Kidney (tissue), 14 donors: ENCODE measurements around the gene ARSG. TPM values are rescaled to one million over a fixed set of nuclear protein-coding genes. Genes with fewer than 3 reads are reported as not detected.

Experiments
- DNase-seq, 5 donors: peaks; one replicate each; pipeline ENCODE4 v3.0.0-alpha.2; 2013 to 2020
- FAIRE-seq: peaks from 2 replicates; lab custom pipeline; 2012; peaks lifted over from hg19 to GRCh38; lab: Jason Lieb, UNC
- H3K27ac ChIP-seq, 2 donors: one replicate each; pipeline ENCODE4 v1.7.0; 2013; ENCODE audit warnings: low read depth in 2 of 2, low read length in 2 of 2, inconsistent platforms in 1 of 2
- H3K27me3 ChIP-seq: one replicate; pipeline ENCODE4 v1.7.1; 2013; ENCODE audit warnings: low read length, inconsistent platforms; ENCODE audit not compliant: control insufficient read depth, insufficient read depth
- H3K36me3 ChIP-seq, 3 donors: one replicate each; pipeline versions ENCODE4 v1.7.0 to v1.7.1; 2013; ENCODE audit warnings: low read length in 3 of 3, control low read depth in 1 of 3, inconsistent platforms in 1 of 3; ENCODE audit not compliant: insufficient read depth in 3 of 3, control insufficient read depth in 2 of 3
- H3K4me1 ChIP-seq, 3 donors: one replicate each; pipeline versions ENCODE4 v1.7.0 to v1.7.1; 2013; ENCODE audit warnings: low read length in 3 of 3, inconsistent platforms in 1 of 3, low read depth in 1 of 3; ENCODE audit not compliant: control insufficient read depth in 2 of 3, insufficient read depth in 2 of 3
- H3K4me3 ChIP-seq, 3 donors: one replicate each; pipeline versions ENCODE4 v1.7.0 to v1.8.1; 2013; ENCODE audit warnings: low read length in 3 of 3, control low read depth in 1 of 3, inconsistent platforms in 1 of 3
- H3K9ac ChIP-seq, 3 donors: one replicate each; pipeline versions ENCODE4 v1.7.0 to v1.7.1; 2013; ENCODE audit warnings: low read length in 3 of 3, control low read depth in 1 of 3, inconsistent platforms in 1 of 3
- H3K9me3 ChIP-seq, 3 donors: one replicate each; pipeline versions ENCODE4 v1.7.0 to v1.7.1; 2013; ENCODE audit warnings: low read length in 3 of 3, control low read depth in 1 of 3, inconsistent platforms in 1 of 3; ENCODE audit not compliant: control insufficient read depth in 2 of 3, insufficient read depth in 1 of 3
- intact Hi-C: fragments of 100-400 bp; cut with DNase I; formaldehyde crosslinking; loops from one replicate; pipeline ENCODE4 v1.11.1; 2022
- polyA plus RNA-seq: library from polyadenylated mRNA; stranded (reverse); fragments of 350-450 nt; fragmentation: Illumina TruSeq; extraction: RNeasy Lipid Tissue Mini Kit (QIAGEN cat#74804); gene quantifications from one replicate; pipeline ENCODE4 v1.2.3, GENCODE V29; 2014; ENCODE audit warnings: low read depth, low replicate concordance; ENCODE audit not compliant: insufficient read depth
- total RNA-seq: library from RNA; stranded (reverse); fragmentation: NEBNext Ultra II Directional; extraction: Animal tissue kit (Norgen Biotek cat#: 25700); gene quantifications from one replicate; pipeline ENCODE4 v1.2.1, GENCODE V29; 2021
- TF ChIP-seq, protein P1 (sequence below): IDR thresholded peaks from 3 replicates; pipeline ENCODE4 v1.5.1; 2012; ENCODE audit warnings: mild to moderate bottlenecking, moderate library complexity, borderline replicate concordance; ENCODE audit not compliant: insufficient read depth; ENCODE audit errors: extremely low read depth
- donor health status: control.
- donor health status: control.
- donor health status: control.
- donor health status: control.
- donor health status: control.
- donor health status: DM: yes; HTN: yes; CAD: no.
- donor health status: Normal renal cell carcinoma (clear cell type).

The ARSG gene
- total and polyA plus RNA-seq, 2 donors from 2014 or later: 5.0 to 12.6 TPM

DNA sequence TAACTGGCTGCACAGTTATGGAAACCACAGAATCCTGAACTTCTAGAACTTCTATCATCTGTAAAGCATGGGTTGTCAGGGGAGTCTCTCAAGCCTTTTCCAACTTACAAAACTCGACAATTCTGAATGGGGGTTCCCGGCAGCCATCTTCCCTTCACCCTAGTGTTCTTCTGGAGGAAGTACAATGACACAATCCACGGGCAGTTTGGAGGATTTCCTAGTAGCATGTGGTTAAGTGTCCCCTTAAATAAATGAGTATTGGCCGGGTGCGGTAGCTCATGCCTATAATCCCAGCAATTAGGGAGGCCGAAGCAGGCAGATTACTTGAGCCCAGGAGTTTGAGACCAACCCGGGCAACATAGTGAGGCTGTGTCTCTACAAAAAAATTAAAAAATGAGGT is 2.5 kb upstream of the ARSG start:
- H3K9ac ChIP-seq: no peak overlapping the region
- TF ChIP-seq, protein P1, sequence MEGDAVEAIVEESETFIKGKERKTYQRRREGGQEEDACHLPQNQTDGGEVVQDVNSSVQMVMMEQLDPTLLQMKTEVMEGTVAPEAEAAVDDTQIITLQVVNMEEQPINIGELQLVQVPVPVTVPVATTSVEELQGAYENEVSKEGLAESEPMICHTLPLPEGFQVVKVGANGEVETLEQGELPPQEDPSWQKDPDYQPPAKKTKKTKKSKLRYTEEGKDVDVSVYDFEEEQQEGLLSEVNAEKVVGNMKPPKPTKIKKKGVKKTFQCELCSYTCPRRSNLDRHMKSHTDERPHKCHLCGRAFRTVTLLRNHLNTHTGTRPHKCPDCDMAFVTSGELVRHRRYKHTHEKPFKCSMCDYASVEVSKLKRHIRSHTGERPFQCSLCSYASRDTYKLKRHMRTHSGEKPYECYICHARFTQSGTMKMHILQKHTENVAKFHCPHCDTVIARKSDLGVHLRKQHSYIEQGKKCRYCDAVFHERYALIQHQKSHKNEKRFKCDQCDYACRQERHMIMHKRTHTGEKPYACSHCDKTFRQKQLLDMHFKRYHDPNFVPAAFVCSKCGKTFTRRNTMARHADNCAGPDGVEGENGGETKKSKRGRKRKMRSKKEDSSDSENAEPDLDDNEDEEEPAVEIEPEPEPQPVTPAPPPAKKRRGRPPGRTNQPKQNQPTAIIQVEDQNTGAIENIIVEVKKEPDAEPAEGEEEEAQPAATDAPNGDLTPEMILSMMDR: no peak
- H3K4me1 ChIP-seq: peaks cover 0 to 6% (median 0%) of the 10 kb centered on the region in 3 donors
- DNase-seq (peak in 1 of 5 donors; percentile 6), FAIRE-seq (no peak)
- H3K9me3 ChIP-seq: no peaks in the 10 kb centered on the region
- no peak overlapping the region for H3K27ac ChIP-seq
- intact Hi-C loops: no loop called here
- H3K4me3 ChIP-seq: no peak overlapping the region
- peaks cover 10% of the 10 kb centered on the region for H3K27me3 ChIP-seq
- H3K36me3 ChIP-seq: no peaks in the 10 kb centered on the region

DNA sequence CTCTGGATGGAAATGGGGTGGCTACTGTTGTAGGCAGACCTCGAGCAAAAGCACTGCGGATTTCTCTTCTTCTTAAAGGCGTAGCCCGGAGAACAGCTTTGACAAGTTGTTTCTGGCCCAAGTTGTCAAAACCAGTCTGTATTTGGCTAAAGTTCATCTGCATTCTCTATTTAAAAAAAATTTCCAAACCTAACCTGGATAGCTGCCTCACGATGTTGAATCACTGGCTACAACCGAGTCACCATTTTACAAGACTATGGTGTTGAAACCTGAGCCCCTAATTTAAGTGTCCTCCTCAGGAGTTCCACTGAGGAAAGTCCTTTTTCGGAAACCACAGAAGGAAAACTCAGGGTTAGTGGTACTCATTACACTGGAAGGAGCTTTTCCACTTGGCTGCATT is 1.8 kb upstream of the ARSG start:
- H3K27ac ChIP-seq: no peak overlapping the region

DNA sequence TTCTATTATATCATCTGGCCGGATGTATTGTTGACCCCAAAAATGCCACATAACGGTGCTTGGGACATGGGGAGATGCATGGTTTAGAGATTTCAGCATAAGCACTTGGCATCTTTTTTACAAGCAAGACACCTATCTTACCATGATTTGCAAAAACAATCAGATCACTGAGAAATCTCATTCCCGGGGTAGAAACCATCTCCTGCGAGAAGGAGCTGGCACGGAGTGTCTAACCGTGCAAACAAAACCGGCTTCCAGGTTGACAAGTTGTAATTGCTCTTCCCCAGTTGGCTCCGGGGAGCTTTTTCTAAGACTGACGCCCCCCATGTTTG is 1.4 kb upstream of the ARSG start:
- Histone ChIP-seq H3K27me3 (peaks cover 10% of the 10 kb centered on the region), H3K9ac (no peak overlapping the region), H3K27ac (no peak overlapping the region), H3K4me3 (peak overlapping the region in 1 of 3 donors; percentile 61), H3K9me3 (no peaks in the 10 kb centered on the region), H3K36me3 (no peaks in the 10 kb centered on the region), H3K4me1 (peaks cover 0 to 6% (median 0%) of the 10 kb centered on the region in 3 donors)
- TF ChIP-seq, protein P1: no peak
- intact Hi-C loops: no loop called here
- FAIRE-seq: no peak
- DNase-seq: peak in 1 of 5 donors; percentile 4

More for the DNA sequence above, 1.8 kb upstream of the ARSG start:
- TF ChIP-seq, protein P1: no peak
- FAIRE-seq (no peak), DNase-seq (no peak)
- Histone ChIP-seq H3K9ac (no peak overlapping the region), H3K36me3 (no peaks in the 10 kb centered on the region), H3K9me3 (no peaks in the 10 kb centered on the region), H3K4me3 (no peak overlapping the region), H3K27me3 (peaks cover 10% of the 10 kb centered on the region), H3K4me1 (peaks cover 0 to 6% (median 0%) of the 10 kb centered on the region in 3 donors)
- intact Hi-C loops: no loop called here
